NCI-H2196 (cell line): ENCODE data around the gene MRFAP1L1.
"Not testable (repeated sequence)": the region's sequence is repeated elsewhere in the genome, so short reads cannot be mapped to it uniquely, and the experiment has no call there.

Experiments used
- DNase-seq: peaks from one replicate; lab custom pipeline; 2025; ENCODE audit not compliant: unreplicated experiment; lab: John Stamatoyannopoulos, UW

The MRFAP1L1 gene

DNA sequence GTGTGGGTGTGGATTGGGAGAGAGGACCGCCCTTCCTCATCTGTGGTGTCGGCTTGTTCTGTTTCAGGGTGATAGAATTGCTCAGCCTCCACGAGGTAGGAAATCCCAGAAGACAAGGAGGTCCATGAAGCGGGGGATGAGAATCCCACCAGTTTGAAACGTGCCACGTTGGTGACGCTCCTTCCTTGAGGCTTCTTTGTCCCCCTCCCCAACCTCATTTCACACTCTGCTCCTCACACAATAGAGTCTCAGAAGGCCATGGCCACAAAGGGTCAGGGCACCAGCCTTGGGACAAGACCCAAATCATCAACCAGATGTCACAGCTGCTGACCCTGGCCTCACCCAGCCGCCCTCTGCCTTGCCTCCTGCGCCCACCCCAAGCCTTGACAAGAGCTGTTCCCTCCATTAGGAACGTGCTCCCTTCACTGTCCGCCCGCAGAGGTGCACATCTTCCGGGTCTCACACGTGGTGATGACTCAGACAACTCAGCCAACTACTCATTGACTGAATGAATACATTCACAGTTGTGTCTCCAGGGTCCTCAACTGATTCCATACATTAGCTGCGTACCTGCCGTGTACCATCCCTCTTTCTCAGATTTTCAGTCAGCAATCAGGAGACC lies 24.6 kb upstream of the MRFAP1L1 start:
- no peak for DNase-seq

- no peak for DNase-seq
These were observed 23.9 kb upstream of the MRFAP1L1 start for GRCh38 chr4:6733358-6734164.

GRCh38 chr4:6732441-6733357 lies 23.0 kb upstream of the MRFAP1L1 start:
- no peak for DNase-seq

DNA sequence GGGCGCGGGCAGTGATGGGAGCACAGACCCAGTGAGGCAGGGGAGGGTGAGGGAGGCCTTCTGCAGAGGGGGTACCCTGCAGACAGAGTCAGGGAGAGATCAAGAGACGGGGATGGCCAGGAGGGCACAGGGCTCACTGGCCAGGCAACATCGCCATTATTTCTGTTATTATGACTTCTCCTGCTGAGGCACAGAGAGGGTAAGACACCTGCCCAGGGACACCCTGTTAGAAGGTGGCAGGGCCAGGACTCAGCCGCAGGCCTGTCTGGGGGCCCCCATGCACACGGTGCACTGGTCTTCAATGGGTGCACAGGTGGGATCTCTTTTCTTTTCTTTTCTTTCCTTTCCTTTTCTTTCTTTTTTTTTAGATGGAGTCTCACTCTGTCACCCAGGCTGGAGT lies 22.1 kb upstream of the MRFAP1L1 start:
- DNase-seq = no peak

DNA sequence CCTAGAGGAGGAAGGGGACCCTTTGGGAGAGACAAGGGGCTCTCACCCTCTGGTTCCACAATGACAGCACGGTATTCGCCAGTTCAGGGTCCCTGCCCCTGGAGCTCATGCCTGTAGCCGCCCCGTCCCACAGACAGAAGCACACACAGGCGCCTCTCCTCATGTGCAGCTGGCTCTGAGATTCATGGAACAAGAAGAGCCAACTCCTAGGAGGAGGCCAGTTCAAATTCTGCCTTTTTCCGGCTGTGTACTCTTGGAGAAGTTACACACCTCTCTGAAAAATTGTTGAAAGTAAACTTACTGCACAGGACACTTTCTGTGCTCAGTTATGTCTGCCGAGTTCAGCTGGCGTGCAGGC lies 21.6 kb upstream of the MRFAP1L1 start:
- no peak for DNase-seq

GRCh38 chr4:6730603-6731317 lies 21.1 kb upstream of the MRFAP1L1 start:
- no peak for DNase-seq

DNA sequence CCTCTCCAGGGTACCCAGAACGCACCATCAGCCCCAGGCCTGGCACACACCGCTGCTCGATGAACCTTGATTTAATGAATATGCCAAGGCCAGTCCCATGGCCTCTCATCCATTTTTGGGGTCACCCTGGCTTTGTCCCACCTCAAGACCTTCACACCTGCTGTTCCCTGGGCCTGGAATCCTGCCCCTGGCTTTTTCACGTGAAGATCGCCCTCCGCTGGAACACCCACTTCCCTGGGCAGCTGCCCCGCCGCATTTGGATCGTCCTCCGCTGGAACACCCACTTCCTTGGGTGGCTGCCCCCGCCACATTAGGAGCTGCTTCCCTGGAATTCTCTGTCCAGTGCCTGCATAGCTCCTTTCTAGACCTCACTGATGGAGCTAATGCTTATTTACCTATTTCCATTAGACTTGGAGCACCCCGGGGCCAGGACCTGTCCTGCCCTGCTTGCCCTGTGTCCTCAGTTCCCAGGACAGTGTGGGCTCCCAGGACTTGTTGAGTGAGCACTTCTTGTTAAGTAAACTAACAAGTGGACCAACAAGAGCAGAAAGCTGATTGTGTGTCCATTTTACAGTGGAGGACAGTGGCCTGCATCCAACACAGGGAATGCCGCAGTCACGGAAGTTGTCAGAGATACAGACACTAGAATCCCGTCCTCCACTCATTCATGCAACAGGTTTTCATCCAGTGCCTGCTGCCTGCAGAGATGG lies 18.8 kb upstream of the MRFAP1L1 start:
- DNase-seq = no peak

- no peak for DNase-seq
These were observed 18.2 kb upstream of the MRFAP1L1 start for GRCh38 chr4:6727943-6728250.

DNA sequence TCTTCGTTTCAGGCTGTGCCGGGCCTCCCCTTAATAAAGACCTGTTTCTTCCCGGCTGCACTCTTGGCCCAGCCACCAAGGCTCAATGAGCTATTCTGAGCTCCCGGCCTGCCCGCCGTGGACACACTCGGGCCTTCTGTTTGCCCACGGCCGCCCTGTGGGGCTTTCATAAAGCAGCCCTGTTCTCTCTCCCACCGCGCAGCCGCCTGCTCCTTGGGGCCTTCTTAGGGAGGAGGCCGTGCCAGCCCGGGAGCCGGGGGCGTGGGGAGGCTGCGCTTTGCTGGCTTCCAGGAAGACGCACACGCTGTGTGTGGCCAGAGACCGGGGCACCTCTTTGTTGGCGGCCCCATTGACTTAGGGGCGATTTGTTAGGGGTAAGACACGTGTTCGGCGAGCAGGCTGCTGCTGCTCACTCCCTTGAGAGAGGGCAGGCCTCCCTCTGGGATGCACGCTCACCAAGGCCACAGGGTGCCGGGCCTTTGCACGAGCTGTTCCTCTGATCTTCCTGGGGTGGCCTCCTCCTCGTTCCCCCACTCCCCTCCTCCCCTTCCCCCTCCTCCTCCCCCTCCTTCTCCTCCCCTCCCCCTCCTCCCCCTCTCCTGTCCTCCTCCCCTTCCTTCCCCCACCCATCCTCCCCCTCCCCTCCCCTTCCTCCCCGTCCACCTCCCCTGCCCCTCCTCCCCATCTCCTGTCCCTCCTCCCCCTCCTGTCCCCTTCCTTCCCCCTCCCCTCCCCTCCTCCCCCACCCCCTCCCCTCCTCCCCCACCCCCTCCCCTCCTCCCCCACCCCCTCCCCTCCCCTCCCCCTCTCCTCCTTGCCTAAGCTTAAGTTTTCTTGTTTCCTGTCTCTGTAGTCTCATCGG lies 17.6 kb upstream of the MRFAP1L1 start:
- no peak for DNase-seq

- DNase-seq = not testable (repeated sequence)
These were observed 15.8 kb upstream of the MRFAP1L1 start for GRCh38 chr4:6725427-6725961.

DNA sequence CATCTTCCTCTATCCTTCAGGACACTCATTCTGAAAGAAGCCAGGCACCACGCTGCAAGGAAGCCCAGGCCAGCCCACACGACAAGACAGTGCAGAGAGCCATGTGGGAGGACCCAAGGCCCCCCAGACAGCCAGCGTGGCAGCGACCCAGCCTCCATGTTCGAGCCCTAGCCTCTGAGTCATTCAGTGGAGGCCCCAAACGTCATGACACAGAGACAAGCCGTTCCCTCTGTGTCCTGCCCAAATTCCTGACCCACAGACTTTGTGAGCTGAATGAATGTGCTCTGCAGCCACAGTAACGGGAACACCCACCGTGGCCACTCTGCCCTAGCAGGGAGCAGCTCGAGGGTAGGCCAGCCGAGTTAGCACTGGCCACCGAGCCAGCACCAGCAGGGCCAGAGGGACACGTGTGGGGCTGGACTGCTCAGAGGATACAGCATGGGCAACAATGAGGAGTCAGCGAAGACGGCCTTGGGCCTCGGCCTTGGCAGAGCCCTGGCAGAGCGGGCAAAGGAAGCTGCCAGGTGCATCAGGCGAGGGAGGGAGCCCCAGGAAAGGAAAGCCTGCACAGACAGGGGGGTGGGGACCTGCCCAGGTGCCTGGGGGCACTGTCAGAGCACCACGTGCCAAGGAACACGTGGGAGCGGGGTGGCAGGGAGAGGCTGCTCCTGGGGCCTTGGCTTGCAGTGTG lies 14.9 kb upstream of the MRFAP1L1 start:
- DNase-seq = no peak

GRCh38 chr4:6723851-6724250 lies 14.2 kb upstream of the MRFAP1L1 start:
- DNase-seq = no peak

DNA sequence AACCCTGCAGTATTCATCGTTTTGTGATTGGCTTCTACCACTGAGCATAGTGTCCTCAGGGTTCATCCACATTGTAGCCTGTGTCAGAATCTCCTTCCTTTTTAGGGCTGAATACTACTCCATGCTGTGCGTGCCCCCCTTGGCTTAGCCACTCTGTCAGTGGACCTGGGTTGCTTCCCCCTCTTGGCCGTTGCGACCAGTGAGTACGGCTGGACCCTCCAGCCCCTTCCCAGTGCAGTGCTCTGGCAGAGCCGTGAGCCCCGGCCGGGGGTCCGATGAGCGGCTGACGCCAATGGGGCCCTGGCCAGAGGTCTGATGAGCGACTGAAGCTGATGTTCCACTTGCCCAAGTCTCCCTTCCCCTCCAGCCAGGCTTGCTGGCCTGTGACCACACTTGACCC lies 13.2 kb upstream of the MRFAP1L1 start:
- no peak for DNase-seq

- DNase-seq = no peak
These were observed 11.5 kb upstream of the MRFAP1L1 start for GRCh38 chr4:6721121-6721520.

DNA sequence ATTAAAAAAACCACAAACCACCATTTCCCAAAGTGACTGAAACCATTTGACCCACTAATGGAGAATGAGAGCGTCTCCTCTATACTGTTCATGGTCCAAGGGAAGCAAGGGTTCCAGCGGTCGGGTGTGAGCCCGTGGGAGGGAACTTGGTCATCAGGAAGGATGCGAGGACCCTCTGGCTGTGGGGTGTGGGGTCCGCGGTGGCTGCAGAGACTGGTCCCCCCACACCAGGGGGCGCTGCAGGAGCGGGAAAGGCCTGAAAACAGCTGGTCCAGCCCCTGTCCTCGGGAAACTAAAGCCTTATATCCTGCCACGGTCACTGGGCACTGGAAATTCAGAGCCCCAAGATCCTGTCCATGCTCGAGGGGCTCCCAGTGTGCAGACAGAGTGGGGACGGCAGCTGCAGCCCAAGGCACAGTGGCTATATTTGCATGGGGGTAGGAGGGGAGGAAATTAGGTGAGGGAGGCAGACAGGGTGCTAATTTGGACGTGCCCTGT lies 10.6 kb upstream of the MRFAP1L1 start:
- DNase-seq = peak; percentile 92

GRCh38 chr4:6719611-6720179 lies 10.0 kb upstream of the MRFAP1L1 start:
- DNase-seq = no peak

DNA sequence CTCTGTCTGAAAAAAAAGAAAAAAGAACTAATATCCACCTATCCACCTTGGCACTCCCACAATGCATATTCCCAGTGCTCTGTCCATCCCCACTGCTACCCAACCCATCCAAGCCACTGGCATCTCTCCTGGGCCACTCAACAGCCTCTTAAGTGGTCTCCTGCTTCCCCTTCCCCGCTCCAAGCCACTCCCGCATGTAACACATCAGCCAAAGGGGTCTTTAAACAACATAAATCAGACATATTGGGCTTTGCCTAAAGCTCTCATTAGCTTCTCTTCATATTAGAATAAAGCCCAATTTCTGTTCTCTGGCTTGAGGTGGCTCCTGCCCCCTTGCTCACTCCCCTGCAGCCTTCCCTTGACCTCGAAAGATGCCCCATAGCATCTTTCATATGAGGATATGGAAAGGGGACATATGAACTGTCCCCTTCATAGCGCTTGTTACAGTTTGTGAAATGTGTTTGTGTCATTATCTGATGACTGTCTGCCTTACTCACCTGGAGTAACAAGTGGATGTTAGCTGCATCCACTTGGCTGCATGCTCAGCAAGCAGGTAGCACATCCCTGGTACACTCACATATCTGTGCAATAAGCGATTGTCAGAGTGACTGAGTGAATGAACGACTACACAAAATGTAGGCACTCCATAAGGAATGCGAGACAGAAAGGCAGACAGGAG lies 9.4 kb upstream of the MRFAP1L1 start:
- no peak for DNase-seq
